ENCODE results near the gene OS9. TPM values are rescaled to one million over a fixed set of nuclear protein-coding genes. Genes with fewer than 3 reads are reported as not detected.

Gene OS9
- total RNA-seq, 1 donor: 211 TPM

DNA sequence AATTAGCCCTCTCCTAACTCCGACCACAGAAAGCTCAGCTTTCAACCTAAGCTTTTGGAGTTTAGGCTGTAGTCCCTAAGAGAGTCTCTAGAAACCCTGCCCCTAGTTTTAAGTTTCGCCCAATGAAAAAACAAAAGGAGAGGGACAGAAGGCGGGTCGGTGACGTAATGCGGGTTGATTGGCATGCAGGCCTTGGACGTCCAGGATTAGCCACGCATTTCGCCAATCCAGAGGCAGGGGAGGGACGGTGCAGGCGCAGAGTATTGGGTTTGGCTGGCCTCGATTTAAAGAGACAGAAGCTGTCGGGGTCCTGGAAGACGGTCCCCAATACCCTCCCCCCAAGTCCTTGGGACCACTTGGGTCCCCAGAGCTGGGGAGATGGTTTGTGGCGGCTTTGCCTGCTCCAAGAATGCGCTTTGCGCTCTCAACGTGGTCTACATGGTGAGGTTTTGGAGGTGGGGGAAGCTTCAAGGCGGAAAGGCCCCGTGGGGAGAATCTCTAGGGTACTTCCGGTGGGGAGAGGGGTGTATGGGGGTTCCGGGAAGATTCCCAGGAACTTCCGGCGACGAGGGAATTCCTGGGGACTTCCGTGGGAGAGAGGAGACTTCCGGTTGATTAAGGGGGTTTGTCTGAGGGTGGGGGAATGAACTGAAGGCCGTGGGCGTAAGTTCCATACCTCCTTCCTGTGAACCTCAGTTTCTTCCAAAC lies 51.0 kb downstream of the OS9 start, which contains the start of gene TSPAN31:
Gene TSPAN31 (plus strand): TSS at position 263 of the 708 bp plus-strand sequence. CDS start 116 bp downstream, at position 379.
- H3K9me3 ChIP-seq (ENCODE audit: low read depth, low read length): no peaks in the 10 kb centered on the region
- peaks cover 27% of the 10 kb centered on the region for H3K27me3 ChIP-seq (ENCODE audit: insufficient read depth, low read length)
- peak within 1 kb of the TSS; percentile 97 for H3K4me3 ChIP-seq (ENCODE audit: insufficient read depth, low read length)
- H3K4me2 ChIP-seq (ENCODE audit: insufficient read depth, low read length): peak within 1 kb of the TSS; percentile 97
- peak; percentile 99 for DNase-seq (ENCODE audit: insufficient read length, low spot score, missing footprints)
- peaks cover 23% of the 10 kb centered on the region for H3K79me2 ChIP-seq (ENCODE audit: insufficient read depth, low read length)
- peak within 1 kb of the TSS; percentile 98 for H3K27ac ChIP-seq (ENCODE audit: low read depth, low read length)
- TF ChIP-seq, protein P1, sequence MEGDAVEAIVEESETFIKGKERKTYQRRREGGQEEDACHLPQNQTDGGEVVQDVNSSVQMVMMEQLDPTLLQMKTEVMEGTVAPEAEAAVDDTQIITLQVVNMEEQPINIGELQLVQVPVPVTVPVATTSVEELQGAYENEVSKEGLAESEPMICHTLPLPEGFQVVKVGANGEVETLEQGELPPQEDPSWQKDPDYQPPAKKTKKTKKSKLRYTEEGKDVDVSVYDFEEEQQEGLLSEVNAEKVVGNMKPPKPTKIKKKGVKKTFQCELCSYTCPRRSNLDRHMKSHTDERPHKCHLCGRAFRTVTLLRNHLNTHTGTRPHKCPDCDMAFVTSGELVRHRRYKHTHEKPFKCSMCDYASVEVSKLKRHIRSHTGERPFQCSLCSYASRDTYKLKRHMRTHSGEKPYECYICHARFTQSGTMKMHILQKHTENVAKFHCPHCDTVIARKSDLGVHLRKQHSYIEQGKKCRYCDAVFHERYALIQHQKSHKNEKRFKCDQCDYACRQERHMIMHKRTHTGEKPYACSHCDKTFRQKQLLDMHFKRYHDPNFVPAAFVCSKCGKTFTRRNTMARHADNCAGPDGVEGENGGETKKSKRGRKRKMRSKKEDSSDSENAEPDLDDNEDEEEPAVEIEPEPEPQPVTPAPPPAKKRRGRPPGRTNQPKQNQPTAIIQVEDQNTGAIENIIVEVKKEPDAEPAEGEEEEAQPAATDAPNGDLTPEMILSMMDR (IDR thresholded peaks at IDR 0.05; ENCODE audit: extremely low read depth, low read depth, low read length): no peak
- peak within 1 kb of the TSS; percentile 78 for H2AFZ ChIP-seq (ENCODE audit: low read length)
- H3K4me1 ChIP-seq (ENCODE audit: insufficient read depth, low read length): peaks cover 7% of the 10 kb centered on the region
- H3K36me3 ChIP-seq (ENCODE audit: insufficient read depth, low read length): peaks cover 33% of the 10 kb centered on the region
- no peaks in the 10 kb centered on the region for H4K20me1 ChIP-seq (ENCODE audit: insufficient read depth, low read length)

DNA sequence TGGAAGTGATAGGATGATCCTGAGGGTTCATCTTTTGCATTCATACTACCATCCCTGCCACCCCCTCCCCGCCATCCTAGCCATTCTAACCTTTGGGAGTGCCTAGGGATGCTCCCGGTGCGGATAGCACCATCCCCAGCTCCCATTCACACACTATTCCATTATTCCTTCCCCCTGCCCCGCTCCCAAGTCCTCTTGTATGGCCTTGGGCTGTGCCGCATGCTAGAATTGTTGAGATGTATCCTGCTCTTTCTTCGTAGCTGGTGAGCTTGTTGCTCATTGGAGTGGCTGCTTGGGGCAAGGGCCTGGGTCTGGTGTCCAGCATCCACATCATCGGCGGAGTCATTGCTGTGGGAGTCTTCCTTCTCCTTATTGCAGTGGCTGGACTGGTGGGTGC lies 51.6 kb downstream of the OS9 start:
- H3K27me3 ChIP-seq (ENCODE audit: insufficient read depth, low read length): peaks cover 21% of the 10 kb centered on the region

DNA sequence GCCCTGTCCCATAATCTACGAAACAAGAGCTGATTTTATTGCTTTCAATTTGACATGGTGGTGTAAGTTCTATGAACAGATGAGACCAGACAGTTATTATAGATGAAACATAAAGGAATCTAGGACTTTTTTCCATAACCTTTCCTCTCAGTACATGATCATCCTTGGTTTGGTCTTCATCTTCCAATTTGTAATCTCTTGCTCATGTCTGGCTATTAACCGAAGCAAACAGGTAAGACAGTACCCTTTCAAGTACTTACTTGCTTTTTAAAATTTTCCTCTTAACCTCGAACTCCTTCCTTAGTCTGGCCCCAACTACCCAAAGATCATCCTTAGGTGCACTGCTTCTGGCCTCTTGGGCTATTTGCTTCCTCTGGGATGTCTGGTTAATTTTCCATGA lies 52.1 kb downstream of the OS9 start:
- Histone ChIP-seq H3K27ac (ENCODE audit: low read depth, low read length) (no peak overlapping the region), H2AFZ (ENCODE audit: low read length) (no peak overlapping the region), H3K4me1 (ENCODE audit: insufficient read depth, low read length) (peaks cover 12% of the 10 kb centered on the region), H3K27me3 (ENCODE audit: insufficient read depth, low read length) (peaks cover 16% of the 10 kb centered on the region), H3K79me2 (ENCODE audit: insufficient read depth, low read length) (peaks cover 33% of the 10 kb centered on the region), H3K36me3 (ENCODE audit: insufficient read depth, low read length) (peaks cover 43% of the 10 kb centered on the region), H4K20me1 (ENCODE audit: insufficient read depth, low read length) (no peaks in the 10 kb centered on the region), H3K4me3 (ENCODE audit: insufficient read depth, low read length) (peak overlapping the region; percentile 97), H3K4me2 (ENCODE audit: insufficient read depth, low read length) (peak overlapping the region; percentile 97), H3K9me3 (ENCODE audit: low read depth, low read length) (no peaks in the 10 kb centered on the region)
- TF ChIP-seq, protein P1 (IDR thresholded peaks at IDR 0.05; ENCODE audit: extremely low read depth, low read depth, low read length): no peak
- no peak for DNase-seq (ENCODE audit: insufficient read length, low spot score, missing footprints)

More for the DNA sequence above, 51.6 kb downstream of the OS9 start:
- Histone ChIP-seq H3K27ac (ENCODE audit: low read depth, low read length) (peak overlapping the region; percentile 98), H3K79me2 (ENCODE audit: insufficient read depth, low read length) (peaks cover 27% of the 10 kb centered on the region), H3K4me1 (ENCODE audit: insufficient read depth, low read length) (peaks cover 7% of the 10 kb centered on the region), H2AFZ (ENCODE audit: low read length) (peak overlapping the region; percentile 78), H3K4me2 (ENCODE audit: insufficient read depth, low read length) (peak overlapping the region; percentile 97), H3K4me3 (ENCODE audit: insufficient read depth, low read length) (peak overlapping the region; percentile 97), H3K9me3 (ENCODE audit: low read depth, low read length) (no peaks in the 10 kb centered on the region), H4K20me1 (ENCODE audit: insufficient read depth, low read length) (no peaks in the 10 kb centered on the region), H3K36me3 (ENCODE audit: insufficient read depth, low read length) (peaks cover 37% of the 10 kb centered on the region)
- DNase-seq (ENCODE audit: insufficient read length, low spot score, missing footprints): peak; percentile 32
- TF ChIP-seq, protein P1 (IDR thresholded peaks at IDR 0.05; ENCODE audit: extremely low read depth, low read depth, low read length): no peak

DNA sequence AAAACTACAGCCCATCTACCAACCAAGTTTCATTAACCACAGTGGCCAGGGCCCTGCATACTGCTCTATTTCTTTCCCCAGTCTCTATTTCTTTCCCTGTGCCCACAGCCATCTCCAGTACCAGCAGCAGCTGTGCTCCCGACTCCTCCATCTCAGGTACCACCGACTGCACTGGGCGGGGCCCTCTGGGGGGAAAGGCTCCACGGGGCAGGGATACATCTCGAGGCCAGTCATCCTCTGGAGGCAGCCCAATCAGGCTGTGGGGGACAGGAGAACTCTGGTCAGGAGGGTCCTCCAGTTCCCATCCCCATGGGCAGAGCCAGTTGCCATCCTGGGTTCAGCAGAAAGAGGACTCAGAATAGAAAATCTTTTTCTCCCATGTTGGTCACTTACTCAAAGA lies 55.1 kb downstream of the OS9 start:
- no peaks in the 10 kb centered on the region for H3K9me3 ChIP-seq (ENCODE audit: low read depth, low read length)
- peaks cover 45% of the 10 kb centered on the region for H3K36me3 ChIP-seq (ENCODE audit: insufficient read depth, low read length)
- DNase-seq (ENCODE audit: insufficient read length, low spot score, missing footprints): no peak
- no peak overlapping the region for H3K4me3 ChIP-seq (ENCODE audit: insufficient read depth, low read length)
- no peak overlapping the region for H3K27ac ChIP-seq (ENCODE audit: low read depth, low read length)
- TF ChIP-seq, protein P1 (IDR thresholded peaks at IDR 0.05; ENCODE audit: extremely low read depth, low read depth, low read length): no peak
- H3K79me2 ChIP-seq (ENCODE audit: insufficient read depth, low read length): peaks cover 46% of the 10 kb centered on the region
- H3K4me1 ChIP-seq (ENCODE audit: insufficient read depth, low read length): peaks cover 23% of the 10 kb centered on the region
- H2AFZ ChIP-seq (ENCODE audit: low read length): no peak overlapping the region
- H3K27me3 ChIP-seq (ENCODE audit: insufficient read depth, low read length): peaks cover 14% of the 10 kb centered on the region
- H4K20me1 ChIP-seq (ENCODE audit: insufficient read depth, low read length): no peaks in the 10 kb centered on the region
- H3K4me2 ChIP-seq (ENCODE audit: insufficient read depth, low read length): no peak overlapping the region

Measured in osteoblast (primary cell).